Tongue (tissue), 2 donors: ENCODE measurements around the gene LAT. TPM values are rescaled to one million over a fixed set of nuclear protein-coding genes. Genes with fewer than 3 reads are reported as not detected.
"Not testable (repeated sequence)": the region's sequence is repeated elsewhere in the genome, so short reads cannot be mapped to it uniquely, and the experiment has no call there.

Experiments
- DNase-seq: peaks from one replicate; pipeline ENCODE4 v3.0.0-alpha.2; 2015
- total RNA-seq: library from RNA; depleted of rRNA; stranded (reverse); fragments of >200 nt; gene quantifications from one replicate; pipeline ENCODE4 v1.2.3, GENCODE V29; 2014

LAT gene
- total RNA-seq, 1 donor from 2014 or later, result 1.7 TPM

DNA sequence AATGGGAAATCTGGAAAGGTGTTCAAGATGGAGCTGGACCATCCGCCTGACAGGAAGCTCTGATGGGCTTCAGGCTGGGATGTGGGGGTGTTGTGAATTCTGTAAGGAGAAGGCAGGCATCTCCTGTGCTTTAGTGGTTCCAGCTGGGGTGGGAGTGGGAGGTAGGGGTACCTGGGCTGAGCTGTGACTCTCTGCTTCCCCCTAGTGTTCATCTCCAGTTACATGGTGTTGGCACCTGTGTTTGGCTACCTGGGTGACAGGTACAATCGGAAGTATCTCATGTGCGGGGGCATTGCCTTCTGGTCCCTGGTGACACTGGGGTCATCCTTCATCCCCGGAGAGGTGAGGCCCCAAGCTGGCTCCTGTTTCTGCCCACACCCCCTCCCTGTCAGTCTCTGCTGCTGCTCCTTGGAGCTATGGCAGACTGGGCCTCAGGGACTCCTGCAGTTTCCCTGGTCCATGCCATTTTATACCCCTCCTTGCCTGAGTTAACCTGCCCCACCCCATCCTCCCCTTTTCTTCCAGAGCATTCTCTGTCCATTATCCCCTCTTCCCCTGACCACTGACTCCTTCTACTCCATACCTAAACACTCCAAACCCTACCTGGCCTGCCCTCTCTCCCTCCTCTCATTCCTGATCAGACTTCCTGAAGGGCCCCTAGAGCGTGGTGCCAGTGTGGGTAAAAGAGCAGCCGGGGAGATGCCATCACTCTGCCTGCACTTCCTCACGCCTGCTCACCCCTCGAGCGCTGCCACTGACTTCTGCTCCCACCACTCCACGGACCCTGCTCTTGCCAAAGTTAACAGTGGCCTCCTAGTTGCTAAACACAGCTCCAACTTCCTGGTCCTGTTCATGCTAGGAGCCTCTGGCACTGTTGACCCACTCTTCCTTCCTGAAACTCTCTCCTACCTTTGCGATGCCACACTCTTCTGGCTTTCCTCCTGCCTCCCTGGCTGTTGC is 6.9 kb upstream of the LAT start:
- no peak for DNase-seq

DNA sequence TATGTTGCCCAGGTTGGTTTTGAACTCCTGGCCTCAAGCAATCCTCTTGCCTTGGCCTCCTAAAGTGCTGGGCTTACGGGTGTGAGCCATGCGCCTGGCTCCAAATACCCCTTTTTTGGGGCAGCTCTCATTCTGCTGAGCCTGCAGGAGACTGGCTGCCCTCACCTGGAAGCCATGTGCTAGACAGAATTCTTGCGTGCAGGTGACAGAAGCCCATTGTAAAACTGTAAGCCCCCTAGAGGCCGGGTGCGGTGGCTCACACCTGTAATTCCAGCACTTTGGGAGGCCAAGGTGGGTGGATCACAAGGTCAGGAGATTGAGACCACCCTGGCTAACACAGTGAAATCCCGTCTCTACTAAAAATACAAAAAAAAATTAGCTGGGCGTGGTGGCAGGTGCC is 4.5 kb upstream of the LAT start:
- DNase-seq, result not testable (repeated sequence)

DNA sequence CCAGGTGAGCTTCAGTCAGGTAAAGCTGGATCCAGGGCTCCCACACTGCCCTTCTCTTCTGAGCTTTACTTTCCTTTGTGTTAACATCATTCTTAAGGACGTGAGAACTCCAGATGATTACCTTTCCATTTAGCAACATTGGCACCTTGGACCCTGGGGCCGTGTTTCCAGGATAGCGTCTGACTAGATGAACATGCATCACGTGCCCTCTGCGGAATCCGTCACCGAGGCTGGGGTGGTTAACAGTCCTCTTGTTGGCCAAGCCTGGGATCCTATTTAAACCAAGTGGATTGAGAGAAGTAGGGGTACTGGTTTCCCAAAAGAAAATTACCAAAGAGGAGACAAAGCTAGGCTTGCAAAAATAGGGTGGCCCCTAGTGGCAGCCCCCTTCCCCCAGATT is 3.9 kb upstream of the LAT start:
- no peak for DNase-seq

DNA sequence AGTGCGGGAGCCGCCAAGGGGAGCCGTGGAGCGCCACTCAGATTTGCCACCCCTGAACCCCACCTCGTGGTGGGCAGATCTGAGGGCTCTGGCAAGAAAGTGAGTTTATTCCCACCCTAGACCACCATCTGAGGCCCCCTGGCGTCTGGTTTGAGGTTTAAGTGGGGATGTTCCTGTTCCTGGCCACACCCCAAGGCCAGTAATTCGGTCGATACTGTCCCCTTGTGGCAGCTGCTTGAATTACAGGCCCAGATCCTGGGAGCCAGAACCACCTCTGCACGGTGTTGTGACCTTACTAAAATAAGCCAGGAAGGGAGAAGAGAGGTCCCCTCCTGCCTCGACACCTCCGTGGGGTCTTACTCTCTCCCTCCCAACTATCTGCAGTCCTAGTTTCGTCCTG is 3.3 kb upstream of the LAT start:
- no peak for DNase-seq

DNA sequence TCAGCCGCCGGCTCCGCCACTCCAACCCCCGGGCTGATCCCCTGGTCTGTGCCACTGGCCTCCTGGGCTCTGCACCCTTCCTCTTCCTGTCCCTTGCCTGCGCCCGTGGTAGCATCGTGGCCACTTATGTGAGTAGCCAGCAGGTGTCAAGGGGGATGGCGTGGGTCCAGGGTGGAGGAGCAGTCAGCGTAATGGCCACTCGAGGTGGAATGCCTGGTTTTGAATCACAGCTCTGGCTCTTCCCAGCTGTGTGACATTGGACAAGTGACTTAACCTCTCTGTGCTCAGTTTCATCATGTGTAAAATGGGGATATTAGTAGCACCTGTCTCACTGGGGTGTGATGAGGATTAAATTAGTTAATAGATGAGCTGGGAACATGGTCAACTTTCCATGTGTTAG is 2.4 kb upstream of the LAT start:
- DNase-seq, result no peak

DNA sequence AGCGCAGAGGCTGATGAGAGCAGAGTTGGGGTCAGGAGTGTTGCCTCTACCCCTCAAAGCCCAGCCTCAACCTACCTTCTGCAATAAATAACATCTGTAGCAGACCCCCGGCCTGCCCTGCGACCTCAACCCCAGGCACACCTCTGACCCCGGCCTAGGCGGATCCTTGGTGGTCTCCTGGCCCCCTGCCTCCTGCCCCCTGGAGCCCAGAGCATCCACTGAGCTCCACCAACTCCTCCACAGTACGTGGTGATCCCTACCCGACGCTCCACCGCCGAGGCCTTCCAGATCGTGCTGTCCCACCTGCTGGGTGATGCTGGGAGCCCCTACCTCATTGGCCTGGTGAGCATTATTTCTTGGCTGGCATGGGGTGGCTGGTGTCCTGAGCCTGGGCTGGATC is 1.9 kb upstream of the LAT start:
- no peak for DNase-seq

DNA sequence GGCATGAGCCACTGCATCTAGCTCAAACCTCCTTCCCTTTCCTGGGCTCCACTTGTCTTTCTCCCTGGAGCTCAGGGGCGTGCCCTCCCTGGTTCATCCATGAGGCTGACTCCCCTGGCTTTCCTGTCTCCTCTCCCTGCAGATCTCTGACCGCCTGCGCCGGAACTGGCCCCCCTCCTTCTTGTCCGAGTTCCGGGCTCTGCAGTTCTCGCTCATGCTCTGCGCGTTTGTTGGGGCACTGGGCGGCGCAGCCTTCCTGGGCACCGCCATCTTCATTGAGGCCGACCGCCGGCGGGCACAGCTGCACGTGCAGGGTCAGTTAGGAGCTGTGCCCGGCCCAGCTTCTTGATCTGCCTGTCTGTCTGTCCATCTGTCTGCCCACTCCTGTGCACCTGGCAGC is 1.2 kb upstream of the LAT start:
- no peak for DNase-seq

DNA sequence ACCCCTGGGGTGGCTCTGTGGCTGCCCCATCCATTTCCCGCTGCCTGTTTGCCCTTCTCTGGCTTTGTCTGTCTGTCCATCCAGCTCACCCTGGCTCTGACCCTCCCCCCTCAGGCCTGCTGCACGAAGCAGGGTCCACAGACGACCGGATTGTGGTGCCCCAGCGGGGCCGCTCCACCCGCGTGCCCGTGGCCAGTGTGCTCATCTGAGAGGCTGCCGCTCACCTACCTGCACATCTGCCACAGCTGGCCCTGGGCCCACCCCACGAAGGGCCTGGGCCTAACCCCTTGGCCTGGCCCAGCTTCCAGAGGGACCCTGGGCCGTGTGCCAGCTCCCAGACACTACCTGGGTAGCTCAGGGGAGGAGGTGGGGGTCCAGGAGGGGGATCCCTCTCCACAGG is 761 bp upstream of the LAT start:
- DNase-seq, result no peak

DNA sequence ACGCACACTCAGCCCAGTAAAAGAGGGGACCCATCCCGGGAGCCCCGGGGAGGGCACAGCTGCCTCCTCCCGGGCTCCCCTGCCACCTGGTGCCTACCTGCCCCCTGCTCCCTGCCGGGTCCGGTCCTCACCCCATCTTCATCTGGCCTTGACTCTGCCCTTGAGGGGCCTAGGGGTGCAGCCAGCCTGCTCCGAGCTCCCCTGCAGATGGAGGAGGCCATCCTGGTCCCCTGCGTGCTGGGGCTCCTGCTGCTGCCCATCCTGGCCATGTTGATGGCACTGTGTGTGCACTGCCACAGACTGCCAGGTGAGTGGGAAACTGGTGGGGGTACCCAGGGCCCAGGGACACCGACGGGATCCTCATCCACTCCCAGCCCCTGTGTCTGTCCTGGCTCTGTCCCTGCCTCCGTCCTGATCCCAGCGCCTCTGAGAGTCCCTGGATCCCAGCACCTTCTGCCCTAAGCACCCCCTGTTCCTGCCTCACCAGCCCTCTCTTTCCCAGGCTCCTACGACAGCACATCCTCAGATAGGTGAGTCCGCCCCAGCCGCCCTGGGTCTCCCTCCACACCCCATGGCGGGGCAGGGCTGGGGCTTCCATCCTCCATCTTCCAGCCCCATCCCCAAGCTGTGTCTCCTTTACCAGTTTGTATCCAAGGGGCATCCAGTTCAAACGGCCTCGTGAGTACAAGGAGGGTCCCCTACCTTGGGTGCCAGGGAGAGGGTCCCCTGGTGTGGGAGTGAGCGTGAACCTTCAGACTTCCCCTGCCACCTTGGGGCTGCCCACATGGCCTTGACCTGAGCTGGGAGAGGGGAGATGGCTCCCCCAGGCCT is 574 bp downstream of the LAT start:
- DNase-seq, result no peak

DNA sequence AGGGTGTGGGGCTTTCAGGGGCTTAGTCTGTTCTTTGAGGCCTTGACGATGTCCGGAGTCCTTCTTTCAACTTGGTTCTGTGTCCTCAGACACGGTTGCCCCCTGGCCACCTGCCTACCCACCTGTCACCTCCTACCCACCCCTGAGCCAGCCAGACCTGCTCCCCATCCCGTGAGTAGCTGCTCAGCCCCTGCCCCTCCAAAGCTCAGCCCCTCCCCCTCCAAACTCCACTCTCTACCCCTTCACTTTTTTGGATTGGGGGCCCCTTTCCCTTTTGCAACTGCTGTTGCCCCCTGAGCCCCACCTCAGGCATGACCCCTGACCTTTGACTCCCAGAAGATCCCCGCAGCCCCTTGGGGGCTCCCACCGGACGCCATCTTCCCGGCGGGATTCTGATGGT is 1.2 kb downstream of the LAT start:
- no peak for DNase-seq

DNA sequence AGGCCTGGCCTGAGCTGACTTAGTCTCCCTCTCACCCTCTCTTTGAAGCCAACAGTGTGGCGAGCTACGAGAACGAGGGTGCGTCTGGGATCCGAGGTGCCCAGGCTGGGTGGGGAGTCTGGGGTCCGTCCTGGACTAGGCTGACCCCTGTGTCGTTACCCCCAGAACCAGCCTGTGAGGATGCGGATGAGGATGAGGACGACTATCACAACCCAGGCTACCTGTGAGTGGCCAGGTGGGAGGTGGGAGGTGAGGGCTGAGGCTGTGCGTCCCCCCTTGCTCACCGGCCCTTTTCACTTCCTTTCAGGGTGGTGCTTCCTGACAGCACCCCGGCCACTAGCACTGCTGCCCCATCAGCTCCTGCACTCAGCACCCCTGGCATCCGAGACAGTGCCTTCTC is 1.6 kb downstream of the LAT start:
- DNase-seq, result no peak

DNA sequence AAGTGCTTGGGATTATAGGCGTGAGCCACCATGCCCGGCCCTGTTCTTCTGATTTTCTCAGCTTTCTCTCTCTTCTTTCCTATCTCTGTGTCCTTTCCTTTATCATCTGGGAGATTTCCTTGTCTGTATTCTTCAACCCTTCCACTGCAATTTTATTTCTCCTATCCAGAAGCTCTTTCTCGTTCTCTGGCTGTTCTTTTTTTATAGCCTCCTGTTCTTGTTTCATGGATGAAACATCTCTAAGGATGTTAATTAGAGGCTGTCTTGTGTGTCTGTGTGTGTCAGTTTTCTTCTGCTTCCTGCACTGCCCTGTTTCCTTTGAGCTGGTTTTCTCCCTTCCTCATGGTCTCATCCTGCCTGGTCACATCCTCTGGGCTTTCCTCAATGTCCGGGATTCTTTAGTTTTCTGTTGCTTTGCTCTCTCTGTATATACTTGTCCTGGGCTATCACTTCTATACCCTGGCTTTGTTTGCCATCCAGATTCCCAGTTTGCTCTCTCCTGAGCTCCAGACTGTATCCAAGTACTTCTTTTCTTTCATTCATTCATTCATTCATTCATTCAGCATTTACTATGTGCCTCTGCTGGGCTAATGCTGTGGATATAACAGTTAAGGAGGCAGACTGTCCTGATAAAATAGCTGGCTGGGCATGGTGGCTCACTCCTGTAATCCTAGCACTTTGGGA is 2.5 kb downstream of the LAT start:
- DNase-seq, result no peak

DNA sequence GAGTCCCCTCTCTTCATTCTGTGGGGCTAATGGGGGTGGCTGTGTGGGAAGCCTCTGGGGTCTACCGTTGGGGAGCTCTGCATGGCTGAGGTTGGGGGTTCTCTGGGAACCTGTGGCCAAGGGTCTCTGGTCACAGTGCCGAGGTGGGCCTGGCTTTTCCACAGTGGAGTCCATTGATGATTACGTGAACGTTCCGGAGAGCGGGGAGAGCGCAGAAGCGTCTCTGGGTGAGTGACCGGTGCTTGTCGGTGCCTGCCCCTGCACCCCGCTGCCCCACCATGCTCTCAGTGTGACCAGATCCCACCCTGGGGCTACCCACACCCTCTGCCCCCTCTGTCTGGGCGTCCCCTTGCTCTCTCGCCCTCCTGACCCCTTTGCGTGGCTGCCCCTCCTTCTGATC is 4.5 kb downstream of the LAT start:
- no peak for DNase-seq

DNA sequence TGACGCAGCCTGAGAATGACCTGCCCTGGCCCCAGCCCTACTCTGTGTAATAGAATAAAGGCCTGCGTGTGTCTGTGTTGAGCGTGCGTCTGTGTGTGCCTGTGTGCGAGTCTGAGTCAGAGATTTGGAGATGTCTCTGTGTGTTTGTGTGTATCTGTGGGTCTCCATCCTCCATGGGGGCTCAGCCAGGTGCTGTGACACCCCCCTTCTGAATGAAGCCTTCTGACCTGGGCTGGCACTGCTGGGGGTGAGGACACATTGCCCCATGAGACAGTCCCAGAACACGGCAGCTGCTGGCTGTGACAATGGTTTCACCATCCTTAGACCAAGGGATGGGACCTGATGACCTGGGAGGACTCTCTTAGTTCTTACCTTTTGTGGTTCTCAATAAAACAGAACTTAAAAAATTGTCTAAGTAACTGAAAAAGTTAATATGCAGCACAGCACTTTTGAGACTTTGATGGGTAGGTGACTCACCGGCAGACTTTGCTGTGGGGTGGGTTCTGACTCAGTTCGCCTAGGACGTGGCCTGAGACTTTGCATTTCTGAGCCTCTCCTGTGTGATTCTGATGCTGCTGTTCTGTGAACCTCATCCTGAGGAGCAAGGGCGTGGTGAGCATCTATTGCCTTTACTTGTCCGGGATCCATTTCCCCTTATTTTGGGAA is 5.7 kb downstream of the LAT start:
- DNase-seq, result no peak

DNA sequence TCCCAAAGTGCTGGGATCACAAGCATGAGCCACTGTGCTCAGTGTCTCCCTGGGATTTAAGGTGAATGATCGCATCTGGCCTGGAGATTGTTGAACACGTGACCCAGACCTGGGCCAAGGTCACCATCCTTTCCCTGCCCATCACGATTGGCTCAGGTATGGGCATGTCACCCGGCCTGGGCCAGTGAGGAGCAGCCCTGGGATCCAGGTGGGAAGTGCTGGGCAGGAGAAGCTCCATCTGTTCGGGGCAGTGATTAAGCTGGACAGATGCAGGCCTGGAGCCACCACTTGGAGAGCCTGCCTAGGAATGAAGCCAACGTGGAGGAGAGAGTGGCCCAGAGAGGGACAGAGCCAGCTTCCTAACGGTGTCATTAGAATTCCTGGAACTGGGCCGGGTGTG is 6.8 kb downstream of the LAT start:
- DNase-seq, result no peak

DNA sequence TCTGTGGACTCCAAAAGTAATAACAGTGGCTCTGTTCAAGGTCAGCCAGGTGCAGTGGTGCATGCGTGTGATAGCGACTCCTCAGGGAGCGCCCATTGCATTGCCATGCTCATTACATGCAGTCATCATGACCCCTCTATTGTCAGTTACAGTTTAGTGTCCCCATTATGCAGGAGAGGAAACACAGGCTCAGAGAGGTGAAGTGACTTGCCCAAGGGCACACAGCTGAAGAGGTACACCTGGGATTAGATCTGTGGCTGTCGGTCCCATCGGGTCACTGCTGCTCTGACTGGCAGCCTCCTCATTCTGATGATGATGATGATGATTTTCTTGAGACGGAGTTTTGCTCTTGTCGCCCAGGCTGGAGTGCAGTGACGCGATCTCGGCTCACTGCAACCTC is 7.6 kb downstream of the LAT start:
- no peak for DNase-seq

DNA sequence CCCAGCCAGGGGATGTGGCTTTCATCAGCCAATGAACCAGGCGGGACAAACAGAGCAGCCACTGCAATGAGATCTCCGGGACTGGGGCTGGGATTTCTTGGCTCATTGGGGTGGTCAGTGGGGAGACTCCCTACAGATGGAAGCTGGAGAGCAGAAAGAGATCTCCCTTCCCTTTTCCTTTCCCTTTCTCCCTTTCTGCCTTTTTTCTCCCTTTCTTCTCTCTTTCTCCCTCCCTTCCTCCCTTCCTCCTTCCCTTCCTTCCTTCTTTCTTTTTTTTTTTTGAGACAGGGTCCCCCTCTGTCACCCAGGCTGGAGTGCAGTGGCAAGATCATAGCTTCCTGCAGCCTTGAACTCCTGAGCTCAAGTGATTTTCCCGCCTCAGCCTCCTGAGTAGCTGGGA is 14.0 kb downstream of the LAT start:
- no peak for DNase-seq

DNA sequence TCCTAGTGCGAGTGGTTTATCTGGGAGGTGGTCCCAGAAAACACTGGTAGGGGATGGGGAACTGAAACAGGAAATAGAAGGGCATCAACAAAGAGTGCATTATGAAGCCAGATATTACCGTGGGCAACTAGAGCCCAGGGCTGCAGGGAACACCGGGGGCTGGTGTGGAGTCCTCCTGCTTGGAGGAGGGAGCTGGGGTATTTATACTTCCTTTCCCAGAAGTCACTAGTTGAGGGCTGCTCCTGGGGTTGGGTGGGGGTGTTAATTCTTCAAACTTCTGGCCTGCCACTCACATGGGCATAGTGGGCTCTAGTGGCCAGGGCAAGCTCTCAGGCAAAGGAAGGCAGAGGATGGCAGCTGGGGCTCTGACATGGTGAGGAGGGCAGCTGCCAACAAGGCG is 14.7 kb downstream of the LAT start:
- DNase-seq, result no peak

DNA sequence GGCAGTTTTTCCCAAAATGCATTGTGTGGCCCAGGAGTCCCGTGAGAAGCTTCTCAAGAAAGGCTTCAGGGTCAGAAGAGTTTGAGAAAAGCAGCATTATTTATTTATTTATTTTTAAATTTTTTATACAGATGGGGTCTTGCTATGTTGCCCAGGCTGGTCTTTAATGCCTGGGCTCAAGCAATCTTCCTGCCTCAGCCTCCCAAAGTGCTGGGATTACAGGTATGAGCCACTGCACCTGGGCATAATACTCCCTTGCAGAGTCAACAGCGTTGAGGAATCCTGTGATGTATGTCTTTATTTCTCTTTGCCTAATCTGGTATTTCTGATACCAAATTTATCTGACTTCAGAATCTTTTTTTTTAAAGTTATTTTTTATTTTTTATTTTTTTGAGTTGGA is 15.2 kb downstream of the LAT start:
- DNase-seq, result no peak

DNA sequence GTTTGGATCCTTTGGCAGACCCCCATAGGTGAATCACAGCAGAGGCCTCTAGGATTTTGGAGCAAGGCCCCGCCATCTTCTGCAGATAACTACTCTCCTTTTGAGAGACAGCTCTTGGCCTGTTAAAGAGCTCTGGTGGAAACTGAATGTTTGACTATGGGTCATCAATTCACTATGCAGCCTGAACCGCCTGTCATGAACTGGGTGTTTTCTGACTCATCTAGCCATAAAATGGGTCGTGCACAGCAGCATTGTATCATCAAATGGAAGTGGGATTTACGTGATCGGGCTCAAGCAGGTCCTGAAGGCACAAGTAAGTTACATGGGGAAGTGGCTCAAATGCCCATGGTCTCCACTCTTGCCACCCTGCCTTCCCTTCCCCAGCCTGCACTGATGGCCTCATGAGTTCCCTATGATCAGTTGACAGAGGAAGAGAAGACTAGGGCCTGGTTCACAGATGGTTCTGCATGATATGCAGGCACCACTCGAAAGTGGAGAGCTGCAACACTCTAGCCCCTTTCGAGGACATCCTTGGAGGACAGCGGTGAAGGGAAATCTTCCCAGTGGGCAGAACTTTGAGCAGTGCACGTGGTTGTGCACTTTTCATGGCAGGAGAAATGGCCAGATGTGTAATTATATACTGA is 19.8 kb downstream of the LAT start:
- not testable (repeated sequence) for DNase-seq

DNA sequence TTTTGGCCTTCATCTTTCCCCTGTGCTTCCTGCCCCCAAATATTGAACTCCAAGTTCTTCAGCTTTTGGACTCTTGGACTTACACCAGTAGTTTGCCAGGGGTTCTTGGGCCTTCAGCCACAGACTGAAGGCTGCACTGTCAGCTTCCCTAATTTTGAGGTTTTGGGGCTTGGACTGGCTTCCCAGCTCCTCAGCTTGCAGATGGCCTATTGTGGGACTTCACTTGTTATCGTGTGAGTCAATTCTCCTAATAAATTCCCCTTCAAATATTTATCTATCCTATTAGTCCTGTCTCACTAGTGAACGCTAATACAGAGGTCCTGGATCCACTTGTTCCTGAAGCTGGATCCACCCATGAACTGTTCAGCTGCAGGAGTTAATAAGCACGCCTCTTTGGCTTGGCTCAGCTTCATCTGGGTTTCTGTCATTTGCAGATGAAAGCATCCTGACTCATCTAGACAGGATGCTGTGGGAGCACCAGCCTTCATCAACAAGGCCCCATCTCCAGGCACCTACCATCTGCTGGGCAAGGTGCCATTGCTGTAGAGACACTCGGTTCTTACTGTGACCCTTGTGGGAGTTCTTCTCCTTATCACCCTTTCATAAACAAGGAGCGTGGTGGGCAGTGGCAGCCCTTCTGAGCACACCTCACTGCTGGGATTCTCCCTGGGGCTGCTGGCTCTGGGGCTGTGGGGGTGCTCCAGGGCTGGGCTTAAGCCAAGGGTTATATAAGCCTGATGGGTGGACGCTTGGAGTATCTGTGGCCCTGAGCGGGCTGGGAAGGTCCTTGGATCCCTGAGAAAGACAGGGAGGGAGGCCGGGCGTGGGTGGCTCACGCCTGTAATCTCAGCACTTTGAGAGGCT is 23.1 kb downstream of the LAT start:
- DNase-seq, result no peak
